GM12878 (cell line): ENCODE measurements around the gene TEX13B. TPM values are rescaled to one million over a fixed set of nuclear protein-coding genes. Genes with fewer than 3 reads are reported as not detected.

Experiments
- ATAC-seq: fragments of 200-7000 bp; cut with Tn5 transposase; 3 replicates; pipeline ENCODE4 v1.9.1; 2020; ENCODE audit warnings: mild to moderate bottlenecking, moderate library complexity
- Bru-seq: library from RNA; stranded (reverse); fragments of 400-500 nt; gene quantifications from one replicate; lab custom pipeline; 2021; lab: Mats Ljungman, UMichigan
- BruChase-seq, 2 experiments: library from RNA; stranded (reverse); fragments of 400-500 nt; gene quantifications; one replicate each; lab custom pipeline; 2021; lab: Mats Ljungman, UMichigan
- BruUV-seq: library from RNA; stranded (reverse); fragments of 400-500 nt; replicated peaks from 2 replicates; lab custom pipeline; 2021; lab: Mats Ljungman, UMichigan
- CTCF ChIA-PET: fragments of 300-600 bp; sonication (Branson Sonifier 250); formaldehyde crosslinking; extraction: SDS; loops from one replicate; lab custom pipeline; 2021; ENCODE audit warnings: inconsistent platforms; lab: Yijun Ruan, JAX
- POLR2A ChIA-PET: fragments of 350-600 bp; formaldehyde crosslinking; extraction: SDS; loops from one replicate; lab custom pipeline; 2021; ENCODE audit warnings: inconsistent platforms; lab: Charles Lee
- RAD21 ChIA-PET: fragments of 300-600 bp; sonication (Branson Sonifier 250); formaldehyde crosslinking; loops from one replicate; lab custom pipeline; 2023; ENCODE audit warnings: antibody characterized with exemption; ENCODE audit not compliant: unreplicated experiment; lab: Charles Lee
- SMC1A ChIA-PET: fragments of 300-600 bp; sonication (Branson Sonifier 250); formaldehyde crosslinking; loops from one replicate; lab custom pipeline; 2023; ENCODE audit not compliant: unreplicated experiment, uncharacterized antibody; lab: Charles Lee
- DNase-seq: peaks from one replicate; pipeline ENCODE4 v3.0.0-alpha.2; 2011; ENCODE audit warnings: low read depth, low spot score
- FAIRE-seq: peaks from 3 replicates; lab custom pipeline; 2011; peaks lifted over from hg19 to GRCh38; lab: Jason Lieb, UNC
- H2AFZ ChIP-seq: 2 replicates; pipeline ENCODE4 v1.6.0; 2011; ENCODE audit warnings: low read depth, low read length, control low read depth; ENCODE audit not compliant: control insufficient read depth
- H3K27ac ChIP-seq: 2 replicates; pipeline ENCODE4 v1.5.1; 2011; ENCODE audit warnings: control low read depth; ENCODE audit not compliant: control insufficient read depth, insufficient read depth
- H3K27me3 ChIP-seq, 2 experiments: replicated peaks in 1 of 2; 2 replicates each; pipeline versions ENCODE4 v1.6.0 to v1.6.1; 2011; ENCODE audit warnings: low read length in 1 of 2; ENCODE audit not compliant: control insufficient read depth in 2 of 2, insufficient read depth in 2 of 2
- H3K36me3 ChIP-seq, 2 experiments: 2 replicates each; pipeline ENCODE4 v1.5.1; 2011; ENCODE audit warnings: low read length in 1 of 2; ENCODE audit not compliant: control insufficient read depth in 2 of 2, insufficient read depth in 2 of 2
- H3K4me1 ChIP-seq: 2 replicates; pipeline ENCODE4 v1.6.1; 2011; ENCODE audit warnings: mild to moderate bottlenecking, low read length, moderate library complexity, mixed read lengths; ENCODE audit not compliant: control insufficient read depth, insufficient read depth
- H3K4me2 ChIP-seq: 2 replicates; pipeline ENCODE4 v1.6.0; 2011; ENCODE audit warnings: control low read depth; ENCODE audit not compliant: control insufficient read depth, insufficient read depth
- H3K4me3 ChIP-seq: fragments of 200-600 bp; sonication (generic); 2 replicates; pipeline ENCODE4 v1.5.1; 2016
- H3K79me2 ChIP-seq: 2 replicates; pipeline ENCODE4 v1.6.0; 2011; ENCODE audit warnings: low read length; ENCODE audit not compliant: control insufficient read depth, insufficient read depth
- H3K9ac ChIP-seq: 2 replicates; pipeline ENCODE4 v1.8.0; 2011; ENCODE audit warnings: low read length, control low read depth, mixed read lengths; ENCODE audit not compliant: control insufficient read depth, insufficient read depth
- H3K9me3 ChIP-seq: replicated peaks from 3 replicates; pipeline ENCODE4 v1.5.1; 2011; ENCODE audit warnings: mild to moderate bottlenecking, low read length; ENCODE audit not compliant: control insufficient read depth, insufficient read depth
- H4K20me1 ChIP-seq: 2 replicates; pipeline ENCODE4 v1.6.0; 2011; ENCODE audit not compliant: control insufficient read depth, insufficient read depth
- CBFB ChIP-seq: IDR thresholded peaks from 2 replicates; pipeline ENCODE4 v1.6.1; 2016; ENCODE audit warnings: antibody characterized with exemption, low read depth
- ETV6 ChIP-seq, 2 experiments: fragments of 450-650 bp in 1 of 2; IDR thresholded peaks in 1 of 2; conservative IDR thresholded peaks in 1 of 2; 2 replicates each; pipeline ENCODE4 v1.6.1; 2014; ENCODE audit warnings: antibody characterized with exemption in 1 of 2, borderline replicate concordance in 1 of 2, low read depth in 1 of 2, mild to moderate bottlenecking in 1 of 2, moderate library complexity in 1 of 2
- NFXL1 ChIP-seq: fragments of 450-650 bp; IDR thresholded peaks from 2 replicates; pipeline ENCODE4 v1.6.1; 2017; ENCODE audit warnings: antibody characterized with exemption, mild to moderate bottlenecking, borderline replicate concordance
- POLR2AphosphoS2 ChIP-seq: IDR thresholded peaks from 2 replicates; pipeline ENCODE4 v1.6.1; 2011; ENCODE audit warnings: low read depth, mild to moderate bottlenecking, low read length, improper control_type of control experiment, moderate library complexity
- RAD21 ChIP-seq: IDR thresholded peaks from 2 replicates; pipeline ENCODE4 v1.6.1; 2011; ENCODE audit warnings: mild to moderate bottlenecking, low read depth, low read length, moderate library complexity; ENCODE audit not compliant: insufficient read depth
- SMC3 ChIP-seq: IDR thresholded peaks from 2 replicates; pipeline ENCODE4 v1.6.1; 2011; ENCODE audit warnings: low read length, improper control_type of control experiment, borderline replicate concordance
- STAT1 ChIP-seq: fragments of 450-650 bp; conservative IDR thresholded peaks from 2 replicates; pipeline ENCODE4 v1.6.1; 2014; ENCODE audit warnings: antibody characterized with exemption, mild to moderate bottlenecking
- TCF7 ChIP-seq: IDR thresholded peaks from 2 replicates; pipeline ENCODE4 v1.6.1; 2014; ENCODE audit warnings: antibody characterized with exemption, borderline replicate concordance
- WGBS: methylation state at CpG from one replicate; pipeline ENCODE4 v1.1.6; 2016; ENCODE audit warnings: low lambda C conversion rate; ENCODE audit not compliant: insufficient replicate concordance, insufficient coverage; ENCODE audit errors: missing lambda C conversion rate; 5-methylcytosine and 5-hydroxymethylcytosine counted together
- in situ Hi-C: fragments of 300-500 bp; cut with MboI; formaldehyde crosslinking; loops from 9 replicates; pipeline ENCODE4 v1.14.3; 2018; ENCODE audit warnings: mixed read lengths
- intact Hi-C: fragments of 100-400 bp; cut with micrococcal nuclease; formaldehyde crosslinking; loops from one replicate; pipeline ENCODE4 v1.14.2; 2022; ENCODE audit not compliant: unreplicated experiment
- long read RNA-seq, 2 experiments: library from polyadenylated mRNA; unstranded; transcript quantifications; one replicate each; pipeline ENCODE4 v2.0.0, GENCODE V29; 2019 to 2020
- polyA minus RNA-seq, 3 experiments: library from RNA; depleted of rRNA, polyadenylated mRNA; stranded (reverse); fragments of >200 nt; gene quantifications; 2 replicates each; pipeline ENCODE4 v1.2.3, GENCODE V29; 2011
- polyA plus RNA-seq, 11 experiments: library from polyadenylated mRNA; depleted of rRNA in 4 of 11; unstranded in 6 of 11; stranded (reverse) in 5 of 11; fragments of >200 nt; fragmentation: Nextera tagmentation in 4 of 11; fragmentation: Illumina TruSeq in 1 of 11; extraction: Ambion mirVana in 4 of 11; extraction: Trizol in 1 of 11; gene quantifications; 1 replicate in 1 of 11; 2 replicates in 10 of 11; pipeline versions ENCODE4 v1.2.1 to v1.2.3, GENCODE V29; 2011 to 2016; ENCODE audit warnings: inconsistent platforms in 2 of 11, missing spikeins in 2 of 11, low read depth in 1 of 11
- total RNA-seq, 4 experiments: library from RNA; depleted of rRNA in 3 of 4; stranded (reverse); fragments of >200 nt in 3 of 4; fragmentation: Illumina TruSeq in 1 of 4; extraction: Trizol in 1 of 4; gene quantifications; 2 replicates each; pipeline versions ENCODE4 v1.2.1 to v1.2.3, GENCODE V29; 2013 to 2021
- TF ChIP-seq, protein P1 (sequence below): fragments of 450-650 bp; IDR thresholded peaks from 2 replicates; pipeline ENCODE4 v1.6.1; 2017; ENCODE audit warnings: mild to moderate bottlenecking, moderate library complexity
- TF ChIP-seq, protein P2 (sequence below): IDR thresholded peaks from 2 replicates; pipeline ENCODE4 v1.6.1; 2011; ENCODE audit warnings: mild to moderate bottlenecking, low read depth, low read length, moderate library complexity; ENCODE audit not compliant: insufficient replicate concordance
- TF ChIP-seq, protein P3 (sequence below): fragments of 450-650 bp; formaldehyde crosslinking; IDR thresholded peaks from 2 replicates; pipeline ENCODE4 v1.5.0; 2022; ENCODE audit warnings: mild to moderate bottlenecking, missing genetic modification characterization

Gene TEX13B, protein sequence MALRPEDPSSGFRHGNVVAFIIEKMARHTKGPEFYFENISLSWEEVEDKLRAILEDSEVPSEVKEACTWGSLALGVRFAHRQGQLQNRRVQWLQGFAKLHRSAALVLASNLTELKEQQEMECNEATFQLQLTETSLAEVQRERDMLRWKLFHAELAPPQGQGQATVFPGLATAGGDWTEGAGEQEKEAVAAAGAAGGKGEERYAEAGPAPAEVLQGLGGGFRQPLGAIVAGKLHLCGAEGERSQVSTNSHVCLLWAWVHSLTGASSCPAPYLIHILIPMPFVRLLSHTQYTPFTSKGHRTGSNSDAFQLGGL
- total RNA-seq (2013; cell fraction: nucleolus; rRNA removed) = not detected in 2 replicates
- total RNA-seq (2014; rRNA removed) (not detected in 2 replicates), total RNA-seq (2014; rRNA removed; fragmentation: Illumina TruSeq; extraction: Trizol) (not detected in 2 replicates), total RNA-seq (2021) (not detected in 2 replicates), polyA plus RNA-seq (2011; rRNA removed) (not detected in 2 replicates), polyA plus RNA-seq (2014; fragmentation: Illumina TruSeq; extraction: Trizol) (not detected in 2 replicates), polyA plus RNA-seq (2014; fragmentation: Nextera tagmentation; extraction: Ambion mirVana) (not detected), polyA plus RNA-seq (2014; rRNA removed) (not detected in 2 replicates), polyA plus RNA-seq (2016; fragmentation: Nextera tagmentation; extraction: Ambion mirVana) (not detected), polyA minus RNA-seq (2011; rRNA and poly(A)+ RNA removed) (not detected in 2 replicates), Bru-seq, nascent RNA (not detected), BruChase-seq, experiment 1, labeled RNA remaining after a 6-hour chase (not detected), BruChase-seq, experiment 2, labeled RNA remaining after a 2-hour chase (not detected)
- not detected for polyA plus RNA-seq (2011; ENCODE audit: low read depth)
- polyA plus RNA-seq (2011; cell fraction: cytosol; rRNA removed) = not detected in 2 replicates
- not detected in 2 replicates for polyA plus RNA-seq (2011; cell fraction: nucleus; rRNA removed)
- not detected in 2 replicates for polyA plus RNA-seq (2012)
- polyA minus RNA-seq (2011; cell fraction: cytosol; rRNA and poly(A)+ RNA removed) = not detected in 2 replicates
- not detected in 2 replicates for polyA minus RNA-seq (2011; cell fraction: nucleus; rRNA and poly(A)+ RNA removed)
- long read RNA-seq, experiment 1 = 0 reads
- long read RNA-seq, experiment 2 = 0 reads

DNA sequence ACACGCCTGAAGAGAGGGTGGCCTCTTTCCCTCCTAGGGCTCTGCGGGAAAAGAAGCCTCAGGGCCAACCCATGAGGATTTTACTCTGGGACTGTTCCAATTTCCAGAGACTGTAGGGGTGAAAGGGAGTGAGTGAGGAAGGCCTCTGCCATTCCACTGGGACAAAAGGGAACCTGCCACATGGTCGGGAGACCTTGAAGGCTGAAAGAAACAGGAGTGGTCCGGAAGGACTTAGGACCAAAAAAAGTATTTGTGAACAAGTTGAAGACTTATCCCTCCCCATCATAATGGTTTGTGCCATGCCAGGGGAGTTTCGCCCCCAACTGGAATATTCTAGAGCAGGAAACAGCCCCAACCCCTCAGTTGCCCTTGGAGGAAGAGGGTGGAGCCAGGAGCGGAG is at the start of gene TEX13B:
TSS of gene TEX13B (minus strand) at position 15 of the 400 bp plus-strand sequence. CDS start 243 bp downstream, outside the sequence.
- no peaks in the 10 kb centered on the region for H3K9me3 ChIP-seq
- no peaks in the 10 kb centered on the region; a peak in 1 of 4 replicates for H3K27me3 ChIP-seq
- FAIRE-seq = no peak
- ATAC-seq = no peak
- no peak within 1 kb of the TSS for H3K27ac ChIP-seq
- H3K36me3 ChIP-seq = no peaks in the 10 kb centered on the region
- in situ Hi-C loops = no loop called here
- WGBS = 46% methylated on average over 6 of the region's 6 CpGs
- no peak within 1 kb of the TSS for H2AFZ ChIP-seq
- ChIA-PET SMC1A (no interaction called here), RAD21 (no interaction called here), POLR2A (no interaction called here), CTCF (no interaction called here)
- BruUV-seq = no TSS peak
- H3K79me2 ChIP-seq = no peaks in the 10 kb centered on the region
- no peaks in the 10 kb centered on the region for H3K4me1 ChIP-seq
- H4K20me1 ChIP-seq = no peaks in the 10 kb centered on the region
- H3K9ac ChIP-seq = no peak within 1 kb of the TSS
- intact Hi-C loops = no loop called here
- no peak within 1 kb of the TSS for H3K4me2 ChIP-seq
- no peak for DNase-seq
- no peak within 1 kb of the TSS for H3K4me3 ChIP-seq
- TF ChIP-seq, protein P1, sequence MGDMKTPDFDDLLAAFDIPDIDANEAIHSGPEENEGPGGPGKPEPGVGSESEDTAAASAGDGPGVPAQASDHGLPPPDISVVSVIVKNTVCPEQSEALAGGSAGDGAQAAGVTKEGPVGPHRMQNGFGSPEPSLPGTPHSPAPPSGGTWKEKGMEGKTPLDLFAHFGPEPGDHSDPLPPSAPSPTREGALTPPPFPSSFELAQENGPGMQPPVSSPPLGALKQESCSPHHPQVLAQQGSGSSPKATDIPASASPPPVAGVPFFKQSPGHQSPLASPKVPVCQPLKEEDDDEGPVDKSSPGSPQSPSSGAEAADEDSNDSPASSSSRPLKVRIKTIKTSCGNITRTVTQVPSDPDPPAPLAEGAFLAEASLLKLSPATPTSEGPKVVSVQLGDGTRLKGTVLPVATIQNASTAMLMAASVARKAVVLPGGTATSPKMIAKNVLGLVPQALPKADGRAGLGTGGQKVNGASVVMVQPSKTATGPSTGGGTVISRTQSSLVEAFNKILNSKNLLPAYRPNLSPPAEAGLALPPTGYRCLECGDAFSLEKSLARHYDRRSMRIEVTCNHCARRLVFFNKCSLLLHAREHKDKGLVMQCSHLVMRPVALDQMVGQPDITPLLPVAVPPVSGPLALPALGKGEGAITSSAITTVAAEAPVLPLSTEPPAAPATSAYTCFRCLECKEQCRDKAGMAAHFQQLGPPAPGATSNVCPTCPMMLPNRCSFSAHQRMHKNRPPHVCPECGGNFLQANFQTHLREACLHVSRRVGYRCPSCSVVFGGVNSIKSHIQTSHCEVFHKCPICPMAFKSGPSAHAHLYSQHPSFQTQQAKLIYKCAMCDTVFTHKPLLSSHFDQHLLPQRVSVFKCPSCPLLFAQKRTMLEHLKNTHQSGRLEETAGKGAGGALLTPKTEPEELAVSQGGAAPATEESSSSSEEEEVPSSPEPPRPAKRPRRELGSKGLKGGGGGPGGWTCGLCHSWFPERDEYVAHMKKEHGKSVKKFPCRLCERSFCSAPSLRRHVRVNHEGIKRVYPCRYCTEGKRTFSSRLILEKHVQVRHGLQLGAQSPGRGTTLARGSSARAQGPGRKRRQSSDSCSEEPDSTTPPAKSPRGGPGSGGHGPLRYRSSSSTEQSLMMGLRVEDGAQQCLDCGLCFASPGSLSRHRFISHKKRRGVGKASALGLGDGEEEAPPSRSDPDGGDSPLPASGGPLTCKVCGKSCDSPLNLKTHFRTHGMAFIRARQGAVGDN = no peak
- TF ChIP-seq, protein P2, sequence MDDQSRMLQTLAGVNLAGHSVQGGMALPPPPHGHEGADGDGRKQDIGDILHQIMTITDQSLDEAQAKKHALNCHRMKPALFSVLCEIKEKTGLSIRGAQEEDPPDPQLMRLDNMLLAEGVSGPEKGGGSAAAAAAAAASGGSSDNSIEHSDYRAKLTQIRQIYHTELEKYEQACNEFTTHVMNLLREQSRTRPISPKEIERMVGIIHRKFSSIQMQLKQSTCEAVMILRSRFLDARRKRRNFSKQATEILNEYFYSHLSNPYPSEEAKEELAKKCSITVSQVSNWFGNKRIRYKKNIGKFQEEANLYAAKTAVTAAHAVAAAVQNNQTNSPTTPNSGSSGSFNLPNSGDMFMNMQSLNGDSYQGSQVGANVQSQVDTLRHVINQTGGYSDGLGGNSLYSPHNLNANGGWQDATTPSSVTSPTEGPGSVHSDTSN = no peak
- TF ChIP-seq POLR2AphosphoS2 (no peak), ETV6 (conservative IDR thresholded peaks at IDR 0.05 in 1 of 2, IDR thresholded peaks at IDR 0.05 in 1 of 2; ENCODE audit: borderline replicate concordance in 1 of 2, low read depth in 1 of 2) (no peak), SMC3 (no peak), RAD21 (no peak), TCF7 (no peak), CBFB (no peak), NFXL1 (no peak), STAT1 (no peak)
- TF ChIP-seq, protein P3, sequence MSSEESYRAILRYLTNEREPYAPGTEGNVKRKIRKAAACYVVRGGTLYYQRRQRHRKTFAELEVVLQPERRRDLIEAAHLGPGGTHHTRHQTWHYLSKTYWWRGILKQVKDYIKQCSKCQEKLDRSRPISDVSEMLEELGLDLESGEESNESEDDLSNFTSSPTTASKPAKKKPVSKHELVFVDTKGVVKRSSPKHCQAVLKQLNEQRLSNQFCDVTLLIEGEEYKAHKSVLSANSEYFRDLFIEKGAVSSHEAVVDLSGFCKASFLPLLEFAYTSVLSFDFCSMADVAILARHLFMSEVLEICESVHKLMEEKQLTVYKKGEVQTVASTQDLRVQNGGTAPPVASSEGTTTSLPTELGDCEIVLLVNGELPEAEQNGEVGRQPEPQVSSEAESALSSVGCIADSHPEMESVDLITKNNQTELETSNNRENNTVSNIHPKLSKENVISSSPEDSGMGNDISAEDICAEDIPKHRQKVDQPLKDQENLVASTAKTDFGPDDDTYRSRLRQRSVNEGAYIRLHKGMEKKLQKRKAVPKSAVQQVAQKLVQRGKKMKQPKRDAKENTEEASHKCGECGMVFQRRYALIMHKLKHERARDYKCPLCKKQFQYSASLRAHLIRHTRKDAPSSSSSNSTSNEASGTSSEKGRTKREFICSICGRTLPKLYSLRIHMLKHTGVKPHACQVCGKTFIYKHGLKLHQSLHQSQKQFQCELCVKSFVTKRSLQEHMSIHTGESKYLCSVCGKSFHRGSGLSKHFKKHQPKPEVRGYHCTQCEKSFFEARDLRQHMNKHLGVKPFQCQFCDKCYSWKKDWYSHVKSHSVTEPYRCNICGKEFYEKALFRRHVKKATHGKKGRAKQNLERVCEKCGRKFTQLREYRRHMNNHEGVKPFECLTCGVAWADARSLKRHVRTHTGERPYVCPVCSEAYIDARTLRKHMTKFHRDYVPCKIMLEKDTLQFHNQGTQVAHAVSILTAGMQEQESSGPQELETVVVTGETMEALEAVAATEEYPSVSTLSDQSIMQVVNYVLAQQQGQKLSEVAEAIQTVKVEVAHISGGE (CRISPR knock-in tag) = no peak
